K562 (cell line): ENCODE data around the gene FHDC1. TPM values are rescaled to one million over a fixed set of nuclear protein-coding genes. Genes with fewer than 3 reads are reported as not detected.

Experiments used
- ATAC-seq: fragments of 200-7000 bp; cut with Tn5 transposase; 3 replicates; pipeline ENCODE4 v1.9.1; 2020; ENCODE audit warnings: moderate library complexity
- BruUV-seq: library from RNA; stranded (reverse); fragments of 400-500 nt; replicated peaks from 2 replicates; lab custom pipeline; 2021; lab: Mats Ljungman, UMichigan
- CTCF ChIA-PET: fragments of 300-600 bp; formaldehyde crosslinking; extraction: SDS; loops from one replicate; lab custom pipeline; 2021; ENCODE audit warnings: low intra/inter-chr PET ratio; lab: Yijun Ruan, JAX
- POLR2A ChIA-PET: fragments of 300-600, 350-650 bp; sonication (Branson Sonifier 250); formaldehyde crosslinking; extraction: SDS; loops from one replicate; lab custom pipeline; 2021; ENCODE audit warnings: antibody characterized with exemption, inconsistent platforms; lab: Yijun Ruan, JAX
- DNase-seq, 4 experiments: peaks; one replicate each; pipeline versions ENCODE4 v3.0.0 to v3.0.0-alpha.2; 2011 to 2018; ENCODE audit warnings: low spot score in 3 of 4, mixed read lengths in 3 of 4; ENCODE audit errors: extremely low read depth in 1 of 4
- FAIRE-seq: peaks from 2 replicates; lab custom pipeline; 2011; peaks lifted over from hg19 to GRCh38; lab: Jason Lieb, UNC
- H2AFZ ChIP-seq: 2 replicates; pipeline ENCODE4 v1.6.0; 2011; ENCODE audit warnings: low read depth, low read length, control low read depth, inconsistent platforms
- H3K27ac ChIP-seq: fragments of 200-600 bp; 3 replicates; pipeline ENCODE4 v1.8.0; 2011; ENCODE audit warnings: low read depth, mild to moderate bottlenecking, control low read depth, inconsistent platforms, low read length, moderate library complexity, mixed read lengths; ENCODE audit errors: extremely low read depth
- H3K27me3 ChIP-seq, 2 experiments: fragments of 300-600 bp in 1 of 2; 2 replicates in 1 of 2; 3 replicates in 1 of 2; pipeline versions ENCODE4 v1.6.0 to v1.8.0; 2011; ENCODE audit warnings: inconsistent platforms in 2 of 2, low read length in 2 of 2, mild to moderate bottlenecking in 1 of 2, mixed read lengths in 1 of 2, moderate library complexity in 1 of 2; ENCODE audit not compliant: control insufficient read depth in 2 of 2, insufficient read depth in 2 of 2
- H3K36me3 ChIP-seq: fragments of 300-600 bp; 3 replicates; pipeline ENCODE4 v1.8.0; 2011; ENCODE audit warnings: mild to moderate bottlenecking, low read length, inconsistent platforms; ENCODE audit not compliant: control insufficient read depth, insufficient read depth
- H3K4me1 ChIP-seq, 2 experiments: fragments of 200-600 bp in 1 of 2; replicated peaks in 1 of 2; 2 replicates in 1 of 2; 3 replicates in 1 of 2; pipeline versions ENCODE4 v1.5.1 to v1.8.0; 2011; ENCODE audit warnings: inconsistent platforms in 2 of 2, low read length in 2 of 2, mild to moderate bottlenecking in 1 of 2, mixed read lengths in 1 of 2, moderate library complexity in 1 of 2; ENCODE audit not compliant: control insufficient read depth in 2 of 2, insufficient read depth in 2 of 2
- H3K4me2 ChIP-seq: 2 replicates; pipeline ENCODE4 v1.6.1; 2011; ENCODE audit warnings: low read length, control low read depth, inconsistent platforms, mixed read lengths; ENCODE audit not compliant: insufficient read depth
- H3K4me3 ChIP-seq: fragments of 200-600 bp; sonication (generic), shearing (Covaris generic); 2 replicates; pipeline ENCODE4 v1.5.1; 2016; ENCODE audit warnings: control low read depth, inconsistent platforms
- H3K79me2 ChIP-seq: fragments of 200-600 bp; 3 replicates; pipeline ENCODE4 v1.8.0; 2011; ENCODE audit warnings: low read length, inconsistent platforms; ENCODE audit not compliant: control insufficient read depth, insufficient read depth
- H3K9ac ChIP-seq, 2 experiments: 2 replicates each; pipeline versions ENCODE4 v1.6.0 to v1.6.1; 2011; ENCODE audit warnings: low read depth in 2 of 2, low read length in 2 of 2, control low read depth in 1 of 2, inconsistent platforms in 1 of 2, mild to moderate bottlenecking in 1 of 2, mixed read lengths in 1 of 2; ENCODE audit not compliant: insufficient read depth in 1 of 2
- H3K9me1 ChIP-seq: one replicate; pipeline ENCODE4 v1.6.0; 2011; ENCODE audit warnings: inconsistent platforms, mild to moderate bottlenecking, low read length, moderate library complexity; ENCODE audit not compliant: control insufficient read depth, insufficient read depth
- H3K9me3 ChIP-seq: replicated peaks from 2 replicates; pipeline ENCODE4 v1.5.1; 2011; ENCODE audit warnings: low read depth, low read length, inconsistent platforms; ENCODE audit not compliant: control insufficient read depth, insufficient read depth
- H4K20me1 ChIP-seq: replicated peaks from 2 replicates; pipeline ENCODE4 v1.6.1; 2011; ENCODE audit warnings: low read length, inconsistent platforms, mixed read lengths; ENCODE audit not compliant: control insufficient read depth, insufficient read depth
- ARID1B ChIP-seq: fragments of 450-650 bp; IDR thresholded peaks from 2 replicates; pipeline ENCODE4 v1.6.1; 2016; ENCODE audit warnings: antibody characterized with exemption, mild to moderate bottlenecking, inconsistent platforms
- CEBPG ChIP-seq, 3 experiments: fragments of 200-800 bp in 1 of 3; sonication (Bioruptor generic) in 1 of 3; sonication (generic) in 1 of 3; formaldehyde crosslinking in 1 of 3; IDR thresholded peaks in 2 of 3; conservative IDR thresholded peaks in 1 of 3; 2 replicates each; pipeline versions ENCODE4 v1.6.1 to v1.8.0; 2016 to 2022; ENCODE audit warnings: missing compliant biosample characterization in 2 of 3, missing genetic modification characterization in 2 of 3, mild to moderate bottlenecking in 1 of 3, missing genetic modification reagents in 1 of 3
- FOXJ2 ChIP-seq: fragments of 200-800 bp; sonication (Bioruptor generic); IDR thresholded peaks from 2 replicates; pipeline ENCODE4 v1.6.1; 2016; ENCODE audit warnings: missing genetic modification characterization, missing compliant biosample characterization
- KAT2B ChIP-seq: IDR thresholded peaks from one replicate; pipeline ENCODE4 v1.6.1; 2012; ENCODE audit warnings: low read depth, mild to moderate bottlenecking, control low read depth, inconsistent platforms, low read length, moderate library complexity
- PML ChIP-seq: IDR thresholded peaks from 2 replicates; pipeline ENCODE4 v1.6.1; 2012; ENCODE audit warnings: low read length, inconsistent platforms
- POLR2G ChIP-seq: fragments of 200-400 bp; formaldehyde crosslinking; IDR thresholded peaks from 2 replicates; pipeline ENCODE4 v1.6.1; 2017; ENCODE audit warnings: low read depth, mild to moderate bottlenecking, antibody characterized with exemption, low read length, moderate library complexity
- RCOR1 ChIP-seq, 2 experiments: IDR thresholded peaks; 2 replicates each; pipeline ENCODE4 v1.6.1; 2012; ENCODE audit warnings: low read depth in 2 of 2, low read length in 2 of 2, borderline replicate concordance in 1 of 2, improper control_type of control experiment in 1 of 2
- SIN3B ChIP-seq: fragments of 450-650 bp; IDR thresholded peaks from 2 replicates; pipeline ENCODE4 v1.6.1; 2017; ENCODE audit warnings: low read depth, mild to moderate bottlenecking, moderate library complexity
- SMARCA4 ChIP-seq: fragments of 450-650 bp; IDR thresholded peaks from 2 replicates; pipeline ENCODE4 v1.6.1; 2016
- TAL1 ChIP-seq: fragments of 450-650 bp; IDR thresholded peaks from 2 replicates; pipeline ENCODE4 v1.6.1; 2016; ENCODE audit warnings: mild to moderate bottlenecking
- TEAD4 ChIP-seq, 2 experiments: sonication (generic) in 1 of 2; formaldehyde crosslinking in 1 of 2; IDR thresholded peaks; 2 replicates each; pipeline versions ENCODE4 v1.6.1 to v1.8.0; 2012 to 2022; ENCODE audit warnings: borderline replicate concordance in 1 of 2, inconsistent platforms in 1 of 2, low read length in 1 of 2, mild to moderate bottlenecking in 1 of 2, missing genetic modification reagents in 1 of 2
- ZNF77 ChIP-seq: fragments of 250-450 bp; sonication (Bioruptor Pico); IDR thresholded peaks from 2 replicates; pipeline ENCODE4 v1.5.0; 2020
- WGBS: fragments of 100-300 bp; shearing (Covaris generic); methylation state at CpG from one replicate; pipeline ENCODE4 v1.1.6; 2016; ENCODE audit warnings: low coverage, mixed read lengths; ENCODE audit not compliant: insufficient coverage; ENCODE audit errors: missing lambda C conversion rate; 5-methylcytosine and 5-hydroxymethylcytosine counted together
- in situ Hi-C: fragments of 300-500 bp; cut with MboI; formaldehyde crosslinking; loops from 4 replicates; pipeline ENCODE4 v1.15.0; 2018; ENCODE audit warnings: inconsistent platforms, mixed read lengths
- intact Hi-C: fragments of 100-400 bp; cut with micrococcal nuclease; formaldehyde crosslinking; loops from 2 replicates; pipeline ENCODE4 v1.14.2; 2022
- polyA plus RNA-seq, 8 experiments: library from polyadenylated mRNA; depleted of rRNA in 4 of 8; stranded (reverse) in 5 of 8; unstranded in 3 of 8; fragments of >200 nt; fragmentation: Nextera tagmentation in 2 of 8; fragmentation: Illumina TruSeq in 1 of 8; extraction: Ambion mirVana in 2 of 8; extraction: Trizol in 1 of 8; gene quantifications; 2 replicates each; pipeline versions ENCODE4 v1.2.1 to v1.2.3, GENCODE V29; 2011 to 2014; ENCODE audit warnings: inconsistent platforms in 1 of 8, missing spikeins in 1 of 8
- total RNA-seq, 7 experiments: library from RNA; depleted of rRNA in 6 of 7; stranded (reverse); fragments of >200 nt in 6 of 7; fragmentation: Illumina TruSeq in 2 of 7; extraction: Trizol in 2 of 7; gene quantifications; 2 replicates each; pipeline versions ENCODE4 v1.2.1 to v1.2.3, GENCODE V29; 2011 to 2021; ENCODE audit warnings: low replicate concordance in 1 of 7
- TF ChIP-seq, protein P1 (sequence below): IDR thresholded peaks from 2 replicates; pipeline ENCODE4 v1.6.1; 2012; ENCODE audit warnings: low read depth, low read length, improper control_type of control experiment, borderline replicate concordance
- TF ChIP-seq, protein P2 (sequence below), 3 experiments: fragments of 200-800 bp in 1 of 3; fragments of 250-450 bp in 1 of 3; fragments of 450-650 bp in 1 of 3; sonication (Bioruptor Pico) in 1 of 3; sonication (Bioruptor generic) in 1 of 3; formaldehyde crosslinking in 1 of 3; IDR thresholded peaks; 2 replicates each; pipeline versions ENCODE4 v1.6.1 to v1.8.0; 2016 to 2022; ENCODE audit warnings: mild to moderate bottlenecking in 2 of 3, missing genetic modification characterization in 2 of 3, missing compliant biosample characterization in 1 of 3, moderate library complexity in 1 of 3

The FHDC1 gene
- total and polyA plus RNA-seq, 9 of the 15 experiments (the other 6 are each of a cell fraction or from before 2014, with no cell fraction given) = 0.01 to 0.43 (median 0.07) TPM

DNA sequence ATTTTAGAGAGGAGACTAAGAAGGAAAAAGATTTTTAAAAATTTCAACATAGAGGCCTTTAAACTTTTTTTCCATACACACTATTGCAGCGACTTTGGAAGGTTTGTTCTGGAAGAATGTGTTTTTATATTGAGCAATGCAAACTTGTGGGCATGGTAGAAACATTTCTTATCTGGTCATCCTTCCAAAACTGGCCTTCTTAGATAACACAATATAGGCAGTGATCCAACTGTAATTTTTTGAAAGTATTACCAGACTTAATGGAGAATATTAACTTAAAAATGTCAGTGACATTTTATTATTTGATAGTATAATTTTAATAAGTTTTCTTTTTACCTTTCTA lies 25.6 kb downstream of the FHDC1 start:
- H3K79me2 ChIP-seq = no peaks in the 10 kb centered on the region
- no peaks in the 10 kb centered on the region for H4K20me1 ChIP-seq
- no peaks in the 10 kb centered on the region for H3K36me3 ChIP-seq
- no peak overlapping the region for H3K4me3 ChIP-seq
- intact Hi-C loops (no loop called here), in situ Hi-C loops (no loop called here)
- H2AFZ ChIP-seq = no peak overlapping the region
- H3K9me3 ChIP-seq = no peaks in the 10 kb centered on the region
- DNase-seq (no peak), ATAC-seq (no peak), FAIRE-seq (no peak)
- no peak overlapping the region for H3K27ac ChIP-seq
- CTCF ChIA-PET = no interaction called here
- no peaks in the 10 kb centered on the region for H3K9me1 ChIP-seq
- peaks cover 6 to 21% of the 10 kb centered on the region in 2 experiments for H3K4me1 ChIP-seq
- peaks cover 0 to 11% of the 10 kb centered on the region in 2 experiments; a peak in 2 of 5 replicates for H3K27me3 ChIP-seq
- POLR2A ChIA-PET = interaction anchor here (0.9 kb wide), 1 partner anchor 25 kb away, joined by 3 read pairs; no protein-coding TSS in a partner anchor
- BruUV-seq = no TSS peak
- H3K9ac ChIP-seq = no peak overlapping the region
- WGBS = 0% methylated on average over 1 of the region's 1 CpG
- H3K4me2 ChIP-seq = no peak overlapping the region
- TF ChIP-seq ZNF77 (CRISPR knock-in tag) (no peak), POLR2G (no peak), TEAD4 (IDR thresholded peaks at IDR 0.05; ENCODE audit: low read length) (peak; percentile 84), TEAD4 (CRISPR knock-in tag; IDR thresholded peaks at IDR 0.05; ENCODE audit: borderline replicate concordance) (no peak), TAL1 (peak; percentile 73), ARID1B (peak; percentile 81), KAT2B (no peak), RCOR1 (IDR thresholded peaks at IDR 0.05; ENCODE audit: borderline replicate concordance in 1 of 2, low read depth in 2 of 2, low read length in 2 of 2) (0 out of 4 replicates have a peak, but pooled peaks of 1 of the 2 experiments have one; percentile 33), SIN3B (no peak), SMARCA4 (peak; percentile 51; the same call in 1 of the 2 replicates), PML (peak; percentile 38; the same call in 1 of the 2 replicates), FOXJ2 (tag) (no peak), CEBPG (CRISPR knock-in tag; IDR thresholded peaks at IDR 0.05) (no peak), CEBPG (tag; conservative IDR thresholded peaks at IDR 0.05 in 1 of 2, IDR thresholded peaks at IDR 0.05 in 1 of 2) (peak; percentile 47 to 52; a peak in 1 of 4 replicates)
- TF ChIP-seq, protein P1, sequence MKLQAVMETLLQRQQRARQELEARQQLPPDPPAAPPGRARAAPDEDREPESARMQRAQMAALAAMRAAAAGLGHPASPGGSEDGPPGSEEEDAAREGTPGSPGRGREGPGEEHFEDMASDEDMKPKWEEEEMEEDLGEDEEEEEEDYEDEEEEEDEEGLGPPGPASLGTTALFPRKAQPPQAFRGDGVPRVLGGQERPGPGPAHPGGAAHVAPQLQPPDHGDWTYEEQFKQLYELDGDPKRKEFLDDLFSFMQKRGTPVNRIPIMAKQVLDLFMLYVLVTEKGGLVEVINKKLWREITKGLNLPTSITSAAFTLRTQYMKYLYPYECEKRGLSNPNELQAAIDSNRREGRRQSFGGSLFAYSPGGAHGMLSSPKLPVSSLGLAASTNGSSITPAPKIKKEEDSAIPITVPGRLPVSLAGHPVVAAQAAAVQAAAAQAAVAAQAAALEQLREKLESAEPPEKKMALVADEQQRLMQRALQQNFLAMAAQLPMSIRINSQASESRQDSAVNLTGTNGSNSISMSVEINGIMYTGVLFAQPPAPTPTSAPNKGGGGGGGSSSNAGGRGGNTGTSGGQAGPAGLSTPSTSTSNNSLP = no peak
- TF ChIP-seq, protein P2, sequence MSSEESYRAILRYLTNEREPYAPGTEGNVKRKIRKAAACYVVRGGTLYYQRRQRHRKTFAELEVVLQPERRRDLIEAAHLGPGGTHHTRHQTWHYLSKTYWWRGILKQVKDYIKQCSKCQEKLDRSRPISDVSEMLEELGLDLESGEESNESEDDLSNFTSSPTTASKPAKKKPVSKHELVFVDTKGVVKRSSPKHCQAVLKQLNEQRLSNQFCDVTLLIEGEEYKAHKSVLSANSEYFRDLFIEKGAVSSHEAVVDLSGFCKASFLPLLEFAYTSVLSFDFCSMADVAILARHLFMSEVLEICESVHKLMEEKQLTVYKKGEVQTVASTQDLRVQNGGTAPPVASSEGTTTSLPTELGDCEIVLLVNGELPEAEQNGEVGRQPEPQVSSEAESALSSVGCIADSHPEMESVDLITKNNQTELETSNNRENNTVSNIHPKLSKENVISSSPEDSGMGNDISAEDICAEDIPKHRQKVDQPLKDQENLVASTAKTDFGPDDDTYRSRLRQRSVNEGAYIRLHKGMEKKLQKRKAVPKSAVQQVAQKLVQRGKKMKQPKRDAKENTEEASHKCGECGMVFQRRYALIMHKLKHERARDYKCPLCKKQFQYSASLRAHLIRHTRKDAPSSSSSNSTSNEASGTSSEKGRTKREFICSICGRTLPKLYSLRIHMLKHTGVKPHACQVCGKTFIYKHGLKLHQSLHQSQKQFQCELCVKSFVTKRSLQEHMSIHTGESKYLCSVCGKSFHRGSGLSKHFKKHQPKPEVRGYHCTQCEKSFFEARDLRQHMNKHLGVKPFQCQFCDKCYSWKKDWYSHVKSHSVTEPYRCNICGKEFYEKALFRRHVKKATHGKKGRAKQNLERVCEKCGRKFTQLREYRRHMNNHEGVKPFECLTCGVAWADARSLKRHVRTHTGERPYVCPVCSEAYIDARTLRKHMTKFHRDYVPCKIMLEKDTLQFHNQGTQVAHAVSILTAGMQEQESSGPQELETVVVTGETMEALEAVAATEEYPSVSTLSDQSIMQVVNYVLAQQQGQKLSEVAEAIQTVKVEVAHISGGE (CRISPR knock-in tag; IDR thresholded peaks at IDR 0.05) = no peak
